CD4-positive, alpha-beta memory T cell (primary cell): ENCODE measurements around the gene COL5A1. TPM values are rescaled to one million over a fixed set of nuclear protein-coding genes. Genes with fewer than 3 reads are reported as not detected.

ENCODE experiments used
- CTCF ChIA-PET: fragments of 350-600 bp; sonication (Branson Sonifier 250); formaldehyde crosslinking; loops from one replicate; lab custom pipeline; 2021; ENCODE audit warnings: inconsistent platforms; ENCODE audit not compliant: partially characterized antibody; lab: Charles Lee
- POLR2A ChIA-PET: fragments of 350-600 bp; sonication (Branson Sonifier 250); formaldehyde crosslinking; loops from one replicate; lab custom pipeline; 2021; ENCODE audit not compliant: partially characterized antibody; lab: Charles Lee
- DNase-seq, 5 donors: peaks; one replicate each; pipeline versions ENCODE4 v3.0.0 to v3.0.0-alpha.2; 2020 to 2022; ENCODE audit warnings: mixed read lengths in 1 of 5
- H3K27ac ChIP-seq: one replicate; pipeline ENCODE4 v1.7.0; 2013; ENCODE audit warnings: low read depth, low read length
- H3K27me3 ChIP-seq: 2 replicates; pipeline ENCODE4 v1.7.0; 2013; ENCODE audit warnings: mild to moderate bottlenecking, low read length, moderate library complexity; ENCODE audit not compliant: insufficient read depth
- H3K36me3 ChIP-seq: 2 replicates; pipeline ENCODE4 v1.7.0; 2013; ENCODE audit warnings: mild to moderate bottlenecking, low read length, moderate library complexity; ENCODE audit not compliant: insufficient read depth
- H3K4me1 ChIP-seq: 2 replicates; pipeline ENCODE4 v1.7.0; 2013; ENCODE audit warnings: mild to moderate bottlenecking, low read length, moderate library complexity; ENCODE audit not compliant: insufficient read depth
- H3K4me3 ChIP-seq, 2 donors: one replicate each; pipeline ENCODE4 v1.7.0; 2013; ENCODE audit warnings: low read length in 2 of 2, mild to moderate bottlenecking in 1 of 2
- H3K9me3 ChIP-seq, 2 donors: one replicate each; pipeline ENCODE4 v1.7.0; 2013; ENCODE audit warnings: low read length in 2 of 2, control low read depth in 1 of 2; ENCODE audit not compliant: control insufficient read depth in 1 of 2
- H3K27ac Mint-ChIP-seq, 7 donors: one replicate each; pipeline ENCODE4 v1.8.0; 2020 to 2021; ENCODE audit warnings: mixed read lengths in 7 of 7, mild to moderate bottlenecking in 6 of 7, inconsistent platforms in 3 of 7, moderate library complexity in 3 of 7
- H3K27me3 Mint-ChIP-seq, 2 donors: one replicate each; pipeline ENCODE4 v1.8.0; 2020 to 2021; ENCODE audit warnings: mixed read lengths in 2 of 2
- H3K36me3 Mint-ChIP-seq, 2 donors: one replicate each; pipeline ENCODE4 v1.8.0; 2020 to 2021; ENCODE audit warnings: mixed read lengths in 2 of 2, inconsistent platforms in 1 of 2, mild to moderate bottlenecking in 1 of 2
- H3K4me1 Mint-ChIP-seq, 4 donors: one replicate each; pipeline ENCODE4 v1.8.0; 2020 to 2021; ENCODE audit warnings: mixed read lengths in 4 of 4, mild to moderate bottlenecking in 1 of 4
- H3K4me3 Mint-ChIP-seq, 8 donors: one replicate each; pipeline ENCODE4 v1.8.0; 2020 to 2021; ENCODE audit warnings: mixed read lengths in 8 of 8, mild to moderate bottlenecking in 7 of 8, moderate library complexity in 6 of 8, inconsistent platforms in 3 of 8
- H3K9me3 Mint-ChIP-seq, 8 donors: one replicate each; pipeline ENCODE4 v1.8.0; 2020 to 2021; ENCODE audit warnings: mixed read lengths in 8 of 8, mild to moderate bottlenecking in 5 of 8, inconsistent platforms in 3 of 8, moderate library complexity in 1 of 8
- intact Hi-C: fragments of 100-400 bp; cut with micrococcal nuclease; formaldehyde crosslinking; loops from one replicate; pipeline ENCODE4 v1.15.1; 2023
- polyA plus RNA-seq, 2 donors: library from polyadenylated mRNA; unstranded; fragments of 300-500 nt; fragmentation: Illumina TruSeq; gene quantifications; one replicate each; pipeline ENCODE4 v1.2.3, GENCODE V29; 2021
- total RNA-seq, 2 experiments: library from RNA; stranded (reverse); gene quantifications; one replicate each; pipeline ENCODE4 v1.2.3, GENCODE V29; 2021

COL5A1 gene
- total and polyA plus RNA-seq, 4 experiments from 2014 or later, result 0.36 to 1.6 (median 1.5) TPM; not detected in 1

GRCh38 chr9:134828892-134829291 is 187.3 kb downstream of the COL5A1 start:
- Histone ChIP-seq H3K27me3 (no peaks in the 10 kb centered on the region), H3K36me3 (no peaks in the 10 kb centered on the region), H3K27ac (no peak overlapping the region), H3K4me1 (no peaks in the 10 kb centered on the region), H3K9me3 (no peaks in the 10 kb centered on the region), H3K4me3 (no peak overlapping the region)
- no peaks in the 10 kb centered on the region for H3K4me1 Mint-ChIP-seq
- CTCF ChIA-PET, result no interaction called here
- H3K4me3 Mint-ChIP-seq, result no peak overlapping the region
- no peaks in the 10 kb centered on the region for H3K36me3 Mint-ChIP-seq
- POLR2A ChIA-PET, result no interaction called here
- no peaks in the 10 kb centered on the region for H3K27me3 Mint-ChIP-seq
- intact Hi-C loops, result no loop called here
- DNase-seq, result no peak
- H3K27ac Mint-ChIP-seq, result no peak overlapping the region
- no peaks in the 10 kb centered on the region for H3K9me3 Mint-ChIP-seq

GRCh38 chr9:134829356-134829937 is 187.8 kb downstream of the COL5A1 start:
- H3K4me3 Mint-ChIP-seq, result no peak overlapping the region
- Histone ChIP-seq H3K27ac (no peak overlapping the region), H3K4me3 (no peak overlapping the region), H3K4me1 (no peaks in the 10 kb centered on the region), H3K9me3 (no peaks in the 10 kb centered on the region), H3K27me3 (no peaks in the 10 kb centered on the region), H3K36me3 (no peaks in the 10 kb centered on the region)
- H3K36me3 Mint-ChIP-seq, result no peaks in the 10 kb centered on the region
- H3K4me1 Mint-ChIP-seq, result no peaks in the 10 kb centered on the region
- no peak for DNase-seq
- H3K9me3 Mint-ChIP-seq, result no peaks in the 10 kb centered on the region
- ChIA-PET CTCF (no interaction called here), POLR2A (no interaction called here)
- no peak overlapping the region for H3K27ac Mint-ChIP-seq
- intact Hi-C loops, result no loop called here
- H3K27me3 Mint-ChIP-seq, result no peaks in the 10 kb centered on the region

DNA sequence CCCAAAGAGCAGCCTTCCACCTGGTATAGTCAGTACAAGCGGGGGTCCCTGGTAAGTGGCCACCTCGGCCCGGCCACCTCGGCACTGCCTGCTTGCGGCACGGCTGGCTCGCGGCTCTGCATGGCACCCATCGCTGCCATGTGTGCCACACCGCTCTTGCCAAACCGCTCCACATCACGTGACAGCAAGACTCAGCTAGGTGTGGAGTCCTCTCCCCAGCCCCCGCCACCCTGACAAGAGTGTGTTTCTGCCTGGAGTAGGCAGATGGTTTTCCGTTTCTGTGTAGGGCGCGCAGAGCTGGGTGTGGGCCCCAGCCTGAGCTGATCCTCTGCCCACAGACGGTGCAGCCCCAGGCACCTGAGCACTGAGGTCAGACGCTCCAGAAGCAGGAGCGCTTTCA is 188.5 kb downstream of the COL5A1 start:
- ChIA-PET POLR2A (no interaction called here), CTCF (no interaction called here)
- H3K4me3 Mint-ChIP-seq, result no peak overlapping the region
- Histone ChIP-seq H3K4me3 (no peak overlapping the region), H3K9me3 (no peaks in the 10 kb centered on the region), H3K36me3 (no peaks in the 10 kb centered on the region), H3K4me1 (no peaks in the 10 kb centered on the region), H3K27ac (no peak overlapping the region), H3K27me3 (no peaks in the 10 kb centered on the region)
- no peaks in the 10 kb centered on the region for H3K36me3 Mint-ChIP-seq
- no peak for DNase-seq
- H3K27me3 Mint-ChIP-seq, result no peaks in the 10 kb centered on the region
- H3K9me3 Mint-ChIP-seq, result no peaks in the 10 kb centered on the region
- intact Hi-C loops, result no loop called here
- H3K4me1 Mint-ChIP-seq, result no peaks in the 10 kb centered on the region
- H3K27ac Mint-ChIP-seq, result no peak overlapping the region

DNA sequence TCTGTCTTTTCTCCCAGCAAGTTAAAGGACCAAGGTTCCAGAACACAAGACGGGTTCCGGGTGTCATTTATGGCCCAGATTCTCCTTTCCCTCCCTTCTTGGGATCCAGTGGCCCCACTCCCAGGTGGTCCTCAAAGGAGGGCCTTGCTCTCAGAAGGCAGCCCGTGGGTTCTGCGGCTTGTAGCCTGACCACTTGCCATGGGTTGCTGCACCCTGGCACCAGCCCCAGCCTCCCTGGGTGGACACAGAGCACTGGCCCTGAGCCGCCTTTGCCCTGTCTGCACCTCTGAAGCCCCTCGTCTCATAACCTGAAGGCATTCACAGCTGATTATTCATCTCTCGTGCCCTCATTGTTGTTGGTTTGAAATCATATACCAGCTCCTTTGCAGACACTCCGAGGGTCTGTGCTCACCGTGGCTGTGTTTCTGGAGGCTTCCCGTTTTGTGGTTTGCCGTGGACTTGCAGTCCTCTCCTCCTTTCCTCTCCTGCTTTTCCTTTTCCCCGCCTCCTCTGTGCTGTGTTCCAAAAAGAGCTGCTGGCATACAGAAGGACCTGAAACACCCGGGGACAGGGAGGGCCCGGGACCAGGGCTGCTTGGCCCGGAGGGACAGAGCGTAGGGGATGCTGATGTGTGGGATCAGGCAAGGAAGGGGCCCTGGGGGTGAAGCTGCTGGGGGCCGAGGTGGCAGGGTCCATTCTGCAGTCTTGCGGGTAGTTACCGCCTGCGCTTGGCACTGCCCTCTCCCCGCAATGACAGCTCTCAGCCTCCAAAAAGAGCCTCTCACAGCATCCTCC is 189.5 kb downstream of the COL5A1 start:
- Mint-ChIP-seq H3K4me1 (no peaks in the 10 kb centered on the region), H3K9me3 (no peaks in the 10 kb centered on the region), H3K27me3 (no peaks in the 10 kb centered on the region), H3K36me3 (no peaks in the 10 kb centered on the region), H3K4me3 (no peak overlapping the region), H3K27ac (no peak overlapping the region)
- Histone ChIP-seq H3K4me1 (no peaks in the 10 kb centered on the region), H3K9me3 (no peaks in the 10 kb centered on the region), H3K36me3 (no peaks in the 10 kb centered on the region), H3K4me3 (no peak overlapping the region), H3K27ac (no peak overlapping the region), H3K27me3 (no peaks in the 10 kb centered on the region)
- intact Hi-C loops, result no loop called here
- DNase-seq, result no peak
- CTCF ChIA-PET, result no interaction called here
- POLR2A ChIA-PET, result no interaction called here

DNA sequence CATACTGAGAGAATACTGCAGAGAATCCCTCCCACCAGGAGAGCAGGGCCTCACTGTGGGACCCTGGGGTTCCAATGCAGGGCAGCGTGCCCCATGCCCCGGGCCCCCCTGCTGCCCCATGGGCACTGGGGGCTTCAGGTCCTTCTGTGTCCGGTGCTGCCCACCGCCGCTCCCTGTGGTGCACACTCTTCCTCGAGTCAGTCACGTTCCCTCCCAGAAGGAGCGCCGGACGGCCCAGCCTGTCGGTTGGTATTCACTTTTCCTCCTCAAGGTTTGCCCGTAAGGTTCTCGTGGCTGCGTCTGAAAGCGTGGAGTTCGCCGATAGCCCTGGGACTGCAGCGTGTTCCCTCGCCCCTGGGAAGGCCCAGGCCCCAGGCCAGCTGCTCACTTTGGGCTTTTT is 190.9 kb downstream of the COL5A1 start:
- no peaks in the 10 kb centered on the region for H3K27me3 Mint-ChIP-seq
- H3K9me3 Mint-ChIP-seq, result no peaks in the 10 kb centered on the region
- H3K4me1 Mint-ChIP-seq, result no peaks in the 10 kb centered on the region
- H3K27me3 ChIP-seq, result no peaks in the 10 kb centered on the region
- intact Hi-C loops, result no loop called here
- H3K4me1 ChIP-seq, result no peaks in the 10 kb centered on the region
- POLR2A ChIA-PET, result no interaction called here
- H3K27ac ChIP-seq, result no peak overlapping the region
- H3K4me3 Mint-ChIP-seq, result no peak overlapping the region
- no peaks in the 10 kb centered on the region for H3K36me3 ChIP-seq
- no peaks in the 10 kb centered on the region for H3K9me3 ChIP-seq
- DNase-seq, result no peak
- H3K27ac Mint-ChIP-seq, result no peak overlapping the region
- no peak overlapping the region for H3K4me3 ChIP-seq
- CTCF ChIA-PET, result no interaction called here
- H3K36me3 Mint-ChIP-seq, result no peaks in the 10 kb centered on the region

GRCh38 chr9:134833294-134833880 is 191.8 kb downstream of the COL5A1 start:
- H3K27ac Mint-ChIP-seq, result no peak overlapping the region
- POLR2A ChIA-PET, result no interaction called here

GRCh38 chr9:134834217-134834956 is 192.8 kb downstream of the COL5A1 start:
- no peak overlapping the region for H3K4me3 Mint-ChIP-seq
- H3K36me3 Mint-ChIP-seq, result no peaks in the 10 kb centered on the region
- no peak overlapping the region for H3K4me3 ChIP-seq
- H3K27ac Mint-ChIP-seq, result no peak overlapping the region
- intact Hi-C loops, result no loop called here
- H3K9me3 Mint-ChIP-seq, result no peaks in the 10 kb centered on the region
- H3K27me3 ChIP-seq, result no peaks in the 10 kb centered on the region
- H3K36me3 ChIP-seq, result no peaks in the 10 kb centered on the region
- H3K27me3 Mint-ChIP-seq, result no peaks in the 10 kb centered on the region
- POLR2A ChIA-PET, result no interaction called here
- H3K27ac ChIP-seq, result no peak overlapping the region
- H3K9me3 ChIP-seq, result no peaks in the 10 kb centered on the region
- H3K4me1 Mint-ChIP-seq, result no peaks in the 10 kb centered on the region
- no peaks in the 10 kb centered on the region for H3K4me1 ChIP-seq
- DNase-seq, result no peak
- CTCF ChIA-PET, result interaction anchor here (0.5 kb wide), 1 partner anchor 35 kb away, joined by 3 read pairs; no protein-coding TSS in a partner anchor

More at GRCh38 chr9:134833294-134833880, 191.8 kb downstream of the COL5A1 start:
- no peaks in the 10 kb centered on the region for H3K36me3 Mint-ChIP-seq
- no peaks in the 10 kb centered on the region for H3K4me1 Mint-ChIP-seq
- Histone ChIP-seq H3K4me3 (no peak overlapping the region), H3K27me3 (no peaks in the 10 kb centered on the region), H3K27ac (no peak overlapping the region), H3K4me1 (no peaks in the 10 kb centered on the region), H3K9me3 (no peaks in the 10 kb centered on the region), H3K36me3 (no peaks in the 10 kb centered on the region)
- no peak for DNase-seq
- CTCF ChIA-PET, result no interaction called here
- no peaks in the 10 kb centered on the region for H3K27me3 Mint-ChIP-seq
- H3K4me3 Mint-ChIP-seq, result no peak overlapping the region
- intact Hi-C loops, result no loop called here
- no peaks in the 10 kb centered on the region for H3K9me3 Mint-ChIP-seq
